Measurements from ENCODE around the gene EDA.

Gene EDA

DNA sequence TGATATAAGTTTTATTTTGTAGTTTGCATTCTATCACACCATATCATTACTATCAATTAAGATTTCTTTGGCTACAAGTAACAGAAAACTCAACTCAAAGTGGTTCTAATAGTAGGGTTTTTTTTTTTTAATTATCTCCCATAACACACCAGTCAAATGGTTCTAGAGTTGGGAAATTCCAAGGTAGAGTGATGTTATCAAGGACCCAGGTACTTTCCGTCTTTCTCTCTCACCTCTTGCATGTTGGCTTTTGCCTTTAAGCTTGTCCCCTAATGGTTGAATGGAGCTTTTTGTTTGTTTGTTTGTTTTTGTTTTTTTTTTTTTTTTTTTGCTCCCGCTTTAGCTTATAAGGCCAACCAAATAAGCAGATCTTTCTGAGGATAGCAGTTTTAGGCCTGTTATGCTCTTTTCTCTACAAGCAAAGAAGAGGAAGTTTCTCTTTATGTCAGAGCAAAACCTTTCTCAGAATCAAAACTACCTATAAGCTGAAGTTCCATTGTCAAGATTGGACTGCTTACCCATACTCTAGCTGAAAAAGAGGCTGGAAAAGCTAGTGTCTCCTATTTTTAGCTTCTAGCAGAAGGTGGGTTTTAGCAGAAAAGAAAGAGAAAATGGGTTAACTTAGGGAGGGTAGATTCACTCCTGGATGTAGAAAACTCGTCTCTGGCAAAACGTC lies 177.5 kb downstream of the EDA start:
- TF ChIP-seq CTCF (conservative IDR thresholded peaks at IDR 0.05): no peak
- no peak overlapping the region for H3K27ac ChIP-seq

GRCh38 chrX:69795702-69796101 lies 179.8 kb downstream of the EDA start:
- no peak overlapping the region for H3K27ac ChIP-seq
- no peak for TF ChIP-seq CTCF (conservative IDR thresholded peaks at IDR 0.05)

- H3K27ac ChIP-seq: no peak overlapping the region
- no peak for TF ChIP-seq CTCF (conservative IDR thresholded peaks at IDR 0.05)
Observed at GRCh38 chrX:69807400-69807799, 191.5 kb downstream of the EDA start.

- no peak overlapping the region for H3K27ac ChIP-seq
Observed at GRCh38 chrX:69808375-69808774, 192.5 kb downstream of the EDA start.

DNA sequence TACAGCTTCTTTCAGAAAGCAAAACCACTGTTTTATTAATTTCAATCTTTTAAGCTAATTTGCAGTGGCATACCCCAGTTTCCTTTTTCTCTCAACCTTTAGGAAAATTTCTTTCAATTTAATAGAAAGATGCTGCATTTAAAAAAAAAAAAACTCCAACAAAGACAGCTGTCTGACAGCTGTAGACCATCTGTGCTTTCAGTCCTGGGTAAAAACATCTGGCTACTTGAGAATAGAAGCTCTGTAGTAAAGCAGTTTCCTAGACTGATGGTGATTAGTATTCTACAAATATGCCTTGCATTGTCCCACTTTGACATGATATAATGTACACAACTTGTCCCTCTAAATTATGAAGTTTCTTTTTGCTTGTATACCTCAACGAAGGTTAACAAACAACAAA lies 197.8 kb downstream of the EDA start:
- TF ChIP-seq CTCF (conservative IDR thresholded peaks at IDR 0.05): no peak
- no peak overlapping the region for H3K27ac ChIP-seq

More at GRCh38 chrX:69808375-69808774, 192.5 kb downstream of the EDA start:
- no peak for TF ChIP-seq CTCF (conservative IDR thresholded peaks at IDR 0.05)

GRCh38 chrX:69815063-69815462 lies 199.2 kb downstream of the EDA start:
- H3K27ac ChIP-seq: no peak overlapping the region
- TF ChIP-seq CTCF (conservative IDR thresholded peaks at IDR 0.05): no peak

GRCh38 chrX:69815519-69815918 lies 199.6 kb downstream of the EDA start:
- no peak for TF ChIP-seq CTCF (conservative IDR thresholded peaks at IDR 0.05)

More at GRCh38 chrX:69815519-69815918, 199.6 kb downstream of the EDA start:
- H3K27ac ChIP-seq: no peak overlapping the region

Data from VCaP (cell line).